OCI-M2 (cell line): Measurements from ENCODE around the gene RNF8.
"Not testable (repeated sequence)": the region's sequence is repeated elsewhere in the genome, so short reads cannot be mapped to it uniquely, and the experiment has no call there.

Source experiments
- DNase-seq: peaks from one replicate; lab custom pipeline; 2025; ENCODE audit not compliant: unreplicated experiment; lab: John Stamatoyannopoulos, UW

The RNF8 gene, protein sequence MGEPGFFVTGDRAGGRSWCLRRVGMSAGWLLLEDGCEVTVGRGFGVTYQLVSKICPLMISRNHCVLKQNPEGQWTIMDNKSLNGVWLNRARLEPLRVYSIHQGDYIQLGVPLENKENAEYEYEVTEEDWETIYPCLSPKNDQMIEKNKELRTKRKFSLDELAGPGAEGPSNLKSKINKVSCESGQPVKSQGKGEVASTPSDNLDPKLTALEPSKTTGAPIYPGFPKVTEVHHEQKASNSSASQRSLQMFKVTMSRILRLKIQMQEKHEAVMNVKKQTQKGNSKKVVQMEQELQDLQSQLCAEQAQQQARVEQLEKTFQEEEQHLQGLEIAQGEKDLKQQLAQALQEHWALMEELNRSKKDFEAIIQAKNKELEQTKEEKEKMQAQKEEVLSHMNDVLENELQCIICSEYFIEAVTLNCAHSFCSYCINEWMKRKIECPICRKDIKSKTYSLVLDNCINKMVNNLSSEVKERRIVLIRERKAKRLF

DNA sequence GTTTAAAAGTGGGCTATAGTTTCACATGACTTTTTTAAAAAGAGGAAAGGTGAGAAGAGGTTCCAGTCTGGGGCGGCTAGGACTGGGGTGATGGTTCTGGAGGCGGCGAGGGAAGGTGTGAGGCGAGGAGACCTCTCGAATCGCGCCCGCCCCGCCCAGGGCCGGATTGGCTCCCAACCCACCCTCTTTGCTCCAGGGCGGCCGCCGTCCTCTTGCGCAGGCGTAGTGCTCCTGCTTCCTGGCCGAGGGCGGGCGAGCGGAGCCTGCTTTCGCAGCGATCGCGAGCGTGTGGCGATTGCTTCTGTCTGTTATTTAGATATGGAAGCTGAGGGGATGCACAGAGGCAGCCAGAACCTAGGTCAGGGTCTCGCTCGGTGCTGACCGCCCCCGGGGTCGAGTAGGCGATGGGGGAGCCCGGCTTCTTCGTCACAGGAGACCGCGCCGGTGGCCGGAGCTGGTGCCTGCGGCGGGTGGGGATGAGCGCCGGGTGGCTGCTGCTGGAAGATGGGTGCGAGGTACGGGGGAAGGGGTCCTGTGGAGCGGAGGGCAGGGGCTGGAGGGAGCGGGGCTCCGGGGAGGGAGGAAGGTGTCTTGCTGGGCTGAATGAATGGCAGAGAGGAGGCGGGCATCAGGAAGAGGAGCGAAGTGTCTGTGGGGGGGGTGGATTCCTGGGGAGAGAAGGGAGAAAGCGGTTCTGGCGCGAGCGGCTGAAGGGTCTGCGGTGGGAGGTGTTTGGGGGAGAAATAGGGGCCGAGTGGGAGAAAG, at the start of gene RNF8:
Gene RNF8, plus strand, starts transcription at position 223 of the 765 bp plus-strand sequence. Its CDS starts 182 bp downstream, at position 405.
- peak; percentile 49 for DNase-seq

DNA sequence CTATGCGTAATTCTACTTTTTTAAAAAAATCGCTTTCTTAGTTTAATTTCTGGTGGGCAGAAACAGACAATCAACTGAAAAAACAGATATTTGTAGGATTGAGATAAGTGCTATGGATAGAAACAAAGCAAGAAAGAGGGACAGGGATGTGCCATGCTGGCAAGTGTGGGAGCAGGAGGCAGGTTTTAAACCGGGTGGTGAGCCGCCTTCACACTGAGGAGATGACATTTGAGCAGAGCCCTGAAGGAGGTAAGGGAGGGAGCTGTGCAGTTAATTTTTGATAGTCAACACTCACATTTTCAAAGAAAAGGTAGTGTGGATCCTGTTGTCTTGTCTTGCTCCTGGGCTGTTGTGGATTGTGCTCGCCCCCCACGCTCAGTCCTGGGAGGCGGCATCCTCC, 49.0 kb upstream of the RNF8 start:
- DNase-seq: no peak

DNA sequence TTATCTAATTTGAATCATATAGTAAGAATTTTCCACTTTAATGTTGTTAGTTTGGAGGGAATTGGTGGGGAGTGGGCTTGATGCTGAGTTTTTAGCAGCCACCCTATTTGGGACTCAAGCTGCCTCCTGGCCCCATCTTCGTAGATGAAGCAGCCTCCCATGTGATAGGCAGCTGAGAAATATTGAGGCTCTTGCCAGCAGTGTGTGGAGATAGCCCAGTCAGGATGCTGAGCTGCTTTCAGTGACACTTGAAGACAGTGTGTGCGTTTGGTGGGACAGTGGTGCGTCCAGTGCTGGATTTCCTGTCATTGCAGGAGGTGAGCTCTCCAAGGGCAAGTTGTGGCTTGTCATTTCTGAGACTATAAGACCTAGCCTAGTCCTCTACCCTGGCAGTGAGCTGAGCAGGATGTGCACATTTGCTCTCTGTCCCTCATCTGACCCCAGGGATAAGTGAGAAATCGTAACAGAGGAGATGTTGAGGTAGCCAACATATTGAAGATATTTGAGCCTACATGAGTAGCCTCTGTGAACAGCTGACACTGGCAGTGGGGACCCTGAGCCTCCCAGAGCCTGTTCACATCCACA, 47.9 kb upstream of the RNF8 start:
- DNase-seq: no peak

DNA sequence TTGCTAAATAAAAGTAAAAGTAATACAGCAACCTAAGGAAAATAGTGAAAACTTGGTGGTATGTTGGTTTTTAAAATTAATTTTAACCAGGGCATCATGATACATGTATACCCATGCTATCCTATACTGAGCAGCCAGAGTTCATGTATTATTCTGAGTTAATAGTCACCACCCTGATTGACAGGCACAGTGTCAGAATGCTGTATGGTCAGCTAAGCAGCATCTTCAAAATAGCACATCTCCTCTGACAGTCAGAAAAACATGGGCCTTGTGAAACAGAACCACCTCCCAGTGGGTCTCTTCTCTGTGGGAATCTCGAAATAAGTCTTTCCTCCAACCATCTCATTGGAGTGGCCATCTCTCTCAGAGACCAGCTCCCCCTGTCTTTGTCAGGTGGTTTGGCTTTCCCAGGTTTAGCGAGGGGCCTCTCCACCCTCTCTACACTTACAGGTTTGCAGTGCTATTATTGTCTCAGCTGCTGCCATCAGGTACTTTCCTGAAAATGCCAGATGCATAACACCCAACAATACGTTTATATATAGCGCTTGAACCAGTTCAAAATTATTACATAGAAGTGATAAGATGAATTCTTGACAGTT, 47.1 kb upstream of the RNF8 start:
- DNase-seq: no peak

DNA sequence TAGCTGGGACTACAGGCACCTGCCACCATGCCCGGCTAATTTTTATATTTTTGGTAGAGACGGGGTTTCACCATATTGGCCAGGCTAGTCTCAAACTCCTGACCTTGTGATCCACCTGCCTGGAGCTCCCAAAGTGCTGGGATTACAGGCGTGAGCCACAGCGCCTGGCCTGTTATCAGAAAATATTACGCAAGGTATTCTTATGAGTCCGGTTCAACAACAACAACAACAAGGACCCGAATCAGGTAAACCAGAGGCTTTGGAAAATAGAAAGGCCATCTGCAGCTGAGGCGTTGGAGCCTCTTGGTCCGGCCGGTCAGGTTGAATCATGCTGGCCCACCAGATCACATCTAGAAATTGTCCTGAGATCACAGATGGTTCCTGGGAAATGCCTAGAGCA, 46.3 kb upstream of the RNF8 start:
- DNase-seq: not testable (repeated sequence)

DNA sequence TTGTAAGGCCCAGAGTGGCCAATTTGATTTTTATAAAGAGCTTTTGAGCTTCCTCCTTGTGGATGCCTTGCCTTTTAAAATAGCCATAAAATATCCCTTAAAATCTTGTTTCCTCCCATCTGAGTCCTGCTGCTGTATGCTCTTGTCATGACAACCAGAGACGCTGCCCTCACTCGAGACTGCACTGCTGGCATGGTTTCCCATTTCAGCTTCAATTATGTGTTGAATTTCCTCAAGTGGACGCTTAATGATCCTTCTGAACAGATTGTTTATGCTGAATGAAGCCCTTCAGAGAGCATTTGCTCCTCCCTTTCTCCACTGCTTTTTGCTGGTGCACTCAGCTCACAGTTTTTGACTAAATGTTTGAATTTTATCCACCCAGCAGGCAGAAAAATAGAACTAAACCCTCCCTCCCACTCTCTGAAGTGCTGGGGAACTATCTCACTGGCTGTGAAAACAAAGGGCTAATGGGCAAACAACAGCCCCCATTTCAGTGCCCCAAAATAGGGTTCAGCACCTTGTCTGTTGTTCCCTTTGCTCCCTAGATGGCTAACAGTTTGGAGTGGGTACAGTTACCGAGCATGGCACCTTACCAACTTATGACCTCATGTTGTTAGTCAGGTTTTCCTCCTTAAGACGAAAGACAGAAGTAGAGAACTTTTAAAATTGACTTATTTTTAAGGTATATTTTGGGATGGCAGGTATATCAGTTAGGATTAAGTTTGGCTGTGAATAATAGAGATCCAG, 45.5 kb upstream of the RNF8 start:
- DNase-seq: no peak

DNA sequence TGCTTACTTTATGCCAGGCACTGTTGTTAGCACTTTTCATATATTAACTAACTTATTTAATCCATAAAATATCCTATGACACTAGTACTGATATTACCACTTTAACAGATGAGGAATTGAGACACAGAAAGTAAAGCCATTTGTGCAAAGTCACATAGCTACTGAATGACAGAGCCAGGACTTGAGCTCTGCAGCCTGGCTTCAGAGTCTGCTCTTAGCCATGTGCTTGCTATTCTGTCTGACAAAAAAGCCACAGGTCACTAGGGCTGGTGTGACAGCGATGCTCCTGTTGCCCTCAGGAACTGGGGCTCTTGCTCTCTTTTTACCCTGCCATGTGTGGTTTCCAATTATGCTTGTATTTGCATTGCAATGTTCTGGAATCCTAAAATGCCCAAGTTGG, 44.7 kb upstream of the RNF8 start:
- DNase-seq: no peak

DNA sequence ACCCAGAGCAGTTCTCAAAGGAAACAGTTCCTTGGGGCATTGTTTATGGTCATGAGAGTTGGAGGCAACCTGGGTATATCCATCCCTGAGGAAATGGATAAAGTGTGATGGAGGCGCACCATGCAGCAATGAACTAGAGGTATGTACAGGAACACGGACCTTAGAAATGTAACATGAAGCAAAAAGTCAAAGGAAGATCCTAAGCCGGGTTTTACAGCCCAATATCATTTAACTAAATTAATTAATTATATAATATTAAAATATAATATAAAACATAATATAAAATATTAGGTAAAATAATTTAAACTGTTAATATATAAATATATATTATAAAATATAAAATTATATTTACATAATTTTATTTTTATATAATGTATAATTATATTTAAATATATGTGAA, 44.1 kb upstream of the RNF8 start:
- DNase-seq: no peak

DNA sequence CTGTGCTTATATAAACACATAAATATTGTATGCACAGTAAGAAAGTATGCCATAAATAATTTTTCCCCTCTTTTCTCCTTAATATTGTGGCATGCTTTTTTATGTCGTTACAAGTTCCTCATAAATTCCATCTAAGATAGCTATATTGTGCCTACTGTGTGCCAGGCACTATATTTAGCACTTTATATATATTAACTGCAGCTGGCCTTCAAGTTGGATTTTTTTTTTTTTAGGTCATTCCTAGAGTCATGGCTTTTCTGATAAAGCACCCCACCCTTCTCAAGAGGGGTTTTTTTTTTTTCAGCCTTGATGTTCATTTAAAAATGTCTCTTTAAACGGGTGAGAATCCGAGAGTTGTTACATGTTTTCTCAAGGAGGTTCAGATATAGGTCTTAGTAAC, 42.8 kb upstream of the RNF8 start:
- DNase-seq: no peak

DNA sequence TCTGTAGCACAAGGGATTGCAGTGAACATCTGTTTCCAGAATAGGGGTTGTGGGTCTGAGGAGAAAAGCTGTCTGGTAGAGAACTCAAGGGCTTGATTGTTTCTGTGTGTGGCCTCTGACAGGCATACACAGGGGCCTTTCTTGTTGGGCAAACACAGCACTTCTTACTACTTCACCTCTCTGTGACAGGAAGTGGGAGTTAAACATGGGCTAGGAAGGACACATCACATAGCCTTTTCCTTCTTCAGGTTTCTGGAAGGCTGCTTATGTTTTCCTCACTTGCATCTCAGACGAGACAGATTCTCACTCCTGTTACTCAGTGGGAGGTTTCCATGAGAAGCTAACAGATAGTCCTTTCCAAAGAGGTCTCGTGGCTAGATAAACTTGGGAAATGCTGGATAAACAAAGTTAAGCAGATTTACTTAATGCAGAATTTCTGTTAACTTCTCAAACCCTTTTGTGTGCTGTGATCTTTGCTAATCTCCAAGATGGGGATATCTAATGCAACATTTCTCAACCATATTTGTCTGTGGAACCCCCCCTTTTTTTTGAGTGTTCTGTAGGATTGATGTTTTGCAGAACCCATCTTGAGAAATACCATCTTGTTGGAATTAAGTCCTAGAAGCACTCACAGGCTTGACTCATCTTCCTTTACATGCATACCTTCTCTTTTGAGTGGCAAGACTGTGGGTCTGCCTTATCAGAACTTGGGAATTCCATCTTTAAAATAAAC, 41.9 kb upstream of the RNF8 start:
- DNase-seq: no peak

DNA sequence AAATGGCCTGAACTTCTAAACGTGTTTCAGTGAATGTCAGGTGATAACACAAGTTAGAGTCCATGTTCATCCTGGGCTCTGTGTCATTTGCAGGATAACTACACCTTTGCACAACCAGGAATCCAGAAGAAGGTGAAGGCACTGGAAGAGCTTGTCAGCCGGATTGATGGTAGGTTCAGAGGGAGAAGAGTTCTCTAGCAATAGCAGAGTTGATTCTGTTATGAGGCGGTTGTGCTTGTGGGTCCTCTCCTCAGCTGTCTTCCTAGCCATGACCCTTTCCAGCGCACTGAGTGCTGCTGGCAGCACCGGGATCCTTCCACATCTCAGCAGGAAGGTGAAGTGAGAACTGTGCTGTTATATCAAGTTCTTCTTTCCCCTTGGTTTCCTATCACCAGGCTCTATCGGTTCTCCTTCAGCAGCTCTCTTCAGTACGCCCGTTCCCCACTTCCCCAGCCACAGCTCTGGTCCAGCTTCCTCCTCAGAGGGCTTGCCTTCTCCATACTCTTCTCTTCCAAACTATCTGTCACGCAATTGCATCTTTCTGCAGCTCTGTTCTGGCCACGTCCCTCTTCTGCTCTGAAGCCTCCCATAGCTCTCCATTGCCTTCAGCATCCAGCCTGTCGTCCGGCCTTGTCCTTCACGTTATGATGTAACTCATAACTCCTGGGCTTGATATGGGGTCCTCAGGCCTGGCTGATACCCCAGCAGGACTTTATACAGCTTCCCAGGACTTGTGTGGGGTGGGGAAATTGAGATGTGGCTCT, 39.9 kb upstream of the RNF8 start:
- peak; percentile 54 for DNase-seq

DNA sequence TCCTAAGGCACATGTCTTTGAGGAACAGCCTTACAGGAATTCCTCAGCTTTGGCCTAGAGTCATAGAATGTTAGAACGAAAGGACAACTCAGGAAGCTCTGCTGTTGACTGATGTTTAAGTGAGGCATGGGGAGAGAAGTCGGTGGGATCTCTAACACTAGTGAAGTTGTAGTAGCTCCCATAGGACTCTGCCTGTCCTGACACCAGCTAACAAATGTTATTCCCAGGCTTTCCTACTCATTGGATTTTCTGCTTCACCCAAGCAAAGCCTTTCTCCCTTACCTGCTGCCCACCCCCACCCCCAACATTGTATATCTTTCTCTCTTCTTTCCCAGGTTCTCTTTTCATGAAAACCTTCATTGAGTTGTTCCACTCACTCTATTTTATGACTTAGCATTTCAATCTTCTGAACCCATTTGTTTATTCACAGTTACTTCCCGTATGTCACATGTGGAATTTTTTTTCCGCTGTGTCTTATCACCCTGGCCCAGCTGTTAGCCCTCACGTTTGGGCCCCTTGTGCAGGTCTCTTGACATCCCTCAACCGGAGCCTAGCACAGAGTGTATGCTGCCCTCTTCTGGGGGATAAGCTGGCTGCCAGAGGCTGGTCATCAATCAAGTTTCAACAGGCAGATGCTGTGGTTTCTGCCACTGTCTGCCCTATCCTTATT, 39.2 kb upstream of the RNF8 start:
- DNase-seq: peak; percentile 91

DNA sequence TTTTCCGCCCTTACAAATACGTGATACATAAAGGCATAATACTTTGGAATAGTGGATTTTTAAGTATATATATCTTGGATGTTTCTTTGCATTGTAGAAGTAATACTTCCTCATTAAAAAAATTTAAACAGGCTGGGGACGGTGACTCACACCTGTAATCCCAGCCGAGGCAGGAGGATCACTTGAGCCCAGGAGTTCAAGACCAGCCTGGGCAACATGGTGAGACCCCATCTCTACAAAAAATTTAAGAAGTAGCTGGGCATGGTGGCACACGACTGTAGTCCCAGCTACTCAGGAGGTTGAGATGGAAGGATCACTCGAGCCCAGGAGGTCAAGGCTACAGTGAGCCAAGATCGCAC, 38.6 kb upstream of the RNF8 start:
- DNase-seq: no peak

DNA sequence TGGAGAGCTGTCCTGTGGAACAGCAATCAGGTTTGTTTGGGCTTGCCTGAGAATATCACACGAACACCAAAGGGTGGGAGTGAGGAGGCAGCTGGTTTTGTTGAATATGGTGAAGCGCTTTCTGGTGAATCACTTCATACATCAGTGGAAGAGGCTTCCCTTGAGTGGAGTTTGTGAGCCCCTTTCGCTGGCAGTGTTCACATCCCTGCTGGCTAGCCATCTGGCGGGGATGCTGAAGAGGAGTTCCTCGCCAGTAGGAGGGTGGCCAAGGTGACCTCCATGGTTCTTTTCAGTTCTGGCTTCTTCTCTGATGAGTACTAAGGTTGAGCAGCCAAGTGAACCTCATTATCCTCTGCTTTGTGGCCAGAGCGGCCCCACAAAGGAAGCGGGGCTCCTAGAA, 37.7 kb upstream of the RNF8 start:
- no peak for DNase-seq

DNA sequence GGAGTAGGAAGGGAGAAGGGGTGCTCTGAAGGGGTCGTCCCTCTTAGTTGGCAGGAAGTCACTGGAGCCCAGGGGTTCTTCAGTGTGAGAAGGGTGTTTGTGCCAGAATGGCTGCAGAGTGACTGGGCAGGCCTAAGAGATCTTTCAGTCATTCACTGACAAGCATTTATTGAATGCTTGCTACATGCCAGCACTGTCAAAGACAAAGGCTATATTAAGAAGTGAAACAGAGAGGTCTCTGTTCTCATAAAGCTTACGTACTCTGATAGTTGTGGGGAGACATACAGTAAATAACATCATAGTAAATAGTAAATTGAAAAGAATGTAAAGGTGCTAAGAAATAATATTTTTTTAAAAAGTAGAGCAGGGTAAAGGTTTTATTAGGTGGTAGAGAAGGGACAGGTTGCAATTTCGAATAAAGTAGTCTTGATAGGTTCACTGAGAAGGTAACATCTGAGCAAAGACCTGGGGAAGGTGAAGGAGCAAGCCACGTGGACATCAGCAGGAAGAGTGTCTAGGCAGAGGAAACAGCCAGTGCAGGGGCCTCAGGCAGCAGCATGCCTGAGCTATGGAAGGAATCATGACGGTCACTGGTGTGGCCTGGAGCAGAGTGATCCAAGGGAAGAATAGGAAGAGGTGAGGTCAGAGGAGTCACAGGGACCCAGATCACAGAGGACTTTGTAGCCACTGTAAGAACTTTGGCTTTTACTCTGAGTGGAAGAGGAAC, 36.3 kb upstream of the RNF8 start:
- DNase-seq: no peak

DNA sequence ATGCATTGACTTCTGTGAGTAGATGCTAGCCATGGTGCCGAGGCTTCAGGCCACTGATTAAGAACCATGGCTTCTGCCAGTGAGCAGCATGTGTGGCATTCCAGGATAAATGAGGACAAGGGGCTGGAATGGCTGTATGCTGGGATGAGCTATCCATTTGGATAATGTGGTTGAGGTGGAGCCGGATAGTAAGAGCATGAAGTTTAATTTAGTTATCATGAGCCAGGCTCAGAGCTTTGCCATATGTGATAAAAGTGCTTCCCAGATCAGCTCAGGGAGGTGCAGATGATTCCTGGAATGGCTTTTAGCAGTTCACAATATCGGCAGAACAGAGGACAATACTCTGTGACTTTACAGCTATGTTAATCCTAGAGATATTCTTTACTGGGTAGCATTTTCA, 34.6 kb upstream of the RNF8 start:
- no peak for DNase-seq

DNA sequence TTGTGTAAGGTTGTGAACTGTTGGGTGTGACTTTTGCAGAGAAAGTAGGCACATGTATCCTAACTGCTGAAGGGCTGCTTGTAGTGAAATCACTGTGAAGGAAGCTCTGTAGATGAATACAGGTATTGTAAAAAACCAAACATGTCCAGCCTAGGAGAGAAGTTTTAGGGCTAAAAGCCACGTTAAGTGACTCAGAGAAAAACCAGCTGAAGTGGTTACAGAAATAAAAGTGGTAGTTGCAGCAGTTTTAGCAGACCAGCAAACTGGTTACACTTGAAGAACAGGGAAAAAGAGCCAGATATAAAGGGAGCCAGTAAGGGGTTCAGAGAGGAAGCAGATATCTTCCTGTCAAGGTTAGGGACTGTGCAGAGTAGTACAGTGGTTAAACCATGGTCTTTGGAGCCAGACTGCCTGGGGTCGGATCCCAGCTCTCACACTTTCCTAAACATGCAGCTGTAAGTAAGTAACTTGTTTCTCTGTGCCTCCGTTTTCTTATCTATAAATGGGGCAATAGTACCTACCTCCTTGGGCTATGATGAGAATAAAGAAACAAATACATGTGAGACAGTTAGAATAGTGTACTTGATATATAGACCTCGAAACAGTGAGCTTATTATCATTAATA, 33.8 kb upstream of the RNF8 start:
- no peak for DNase-seq

DNA sequence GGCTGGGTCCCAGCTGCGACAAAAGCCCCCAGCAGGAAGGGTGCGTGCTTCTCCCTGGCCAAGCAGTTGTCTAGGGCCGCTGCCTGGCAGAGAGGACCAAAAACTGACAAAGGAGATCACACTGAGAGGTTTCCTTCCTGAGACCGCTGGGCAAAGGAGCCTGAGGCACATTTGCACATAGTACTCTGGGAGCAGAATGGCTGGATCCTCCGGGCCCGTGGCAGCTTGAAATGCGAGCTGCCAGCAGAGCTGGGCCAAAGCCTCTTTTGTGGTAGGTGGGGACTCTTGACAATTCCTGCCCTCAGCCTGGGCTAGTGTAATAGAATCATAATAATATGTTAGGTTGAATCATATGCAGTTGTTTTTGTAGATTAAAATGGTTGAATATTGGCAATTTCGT, 33.1 kb upstream of the RNF8 start:
- no peak for DNase-seq
